Measurements from ENCODE around the gene RACGAP1. TPM values are rescaled to one million over a fixed set of nuclear protein-coding genes. Genes with fewer than 3 reads are reported as not detected.

Gene RACGAP1
- total RNA-seq, 1 experiment from 2014 or later = 112 TPM

DNA sequence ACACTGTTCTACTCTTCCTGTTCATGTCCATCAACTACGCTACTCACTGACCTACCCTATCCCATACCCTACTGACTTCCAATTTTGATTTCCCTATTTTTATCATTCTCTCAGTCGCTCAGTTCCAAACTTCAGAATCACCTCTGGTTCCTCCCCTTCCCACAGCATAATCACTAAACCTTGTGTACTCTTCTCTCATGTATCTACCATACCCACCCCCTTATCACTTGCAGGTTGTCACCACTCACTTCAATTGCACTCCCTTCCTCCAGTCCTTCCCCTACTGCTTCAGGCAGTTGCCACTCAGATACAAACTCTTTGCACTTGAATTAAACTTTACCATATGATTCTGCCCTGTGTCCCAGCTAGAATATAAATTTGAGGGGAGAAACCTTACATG, 6.3 kb downstream of the RACGAP1 start:
- Histone ChIP-seq H4K20me1 (ENCODE audit: insufficient read depth) (0 out of 2 replicates have a peak, but pooled peaks cover 6% of the 10 kb centered on the region), H3K36me3 (ENCODE audit: low read depth) (peaks cover 5% of the 10 kb centered on the region; the same call in 1 of the 2 replicates), H3K9me3 (ENCODE audit: insufficient read depth, low read depth) (no peaks in the 10 kb centered on the region), H3F3A (ENCODE audit: insufficient read depth, low read depth) (0 out of 2 replicates have a peak, but pooled peaks cover 12% of the 10 kb centered on the region), H2AFZ (no peak overlapping the region), H3K4me1 (replicated peaks; ENCODE audit: insufficient read depth) (peaks cover 4% of the 10 kb centered on the region), H3K4me2 (no peak overlapping the region), H3K27me3 (ENCODE audit: insufficient read depth, low read depth) (no peaks in the 10 kb centered on the region), H3K4me3 (no peak overlapping the region), H3K79me2 (ENCODE audit: low read depth) (peaks cover 83% of the 10 kb centered on the region), H3K27ac (no peak overlapping the region), H3K9me2 (ENCODE audit: insufficient read depth) (no peaks in the 10 kb centered on the region)
- ChIA-PET CTCF (no interaction called here), POLR2A (ENCODE audit: unreplicated experiment) (no interaction called here)
- no peak for DNase-seq
- intact Hi-C loops (cut with micrococcal nuclease; ENCODE audit: unreplicated experiment) = no loop called here
- no peak for TF ChIP-seq EZH2 (IDR thresholded peaks at IDR 0.05; ENCODE audit: low read depth)
- TF ChIP-seq, protein P1, sequence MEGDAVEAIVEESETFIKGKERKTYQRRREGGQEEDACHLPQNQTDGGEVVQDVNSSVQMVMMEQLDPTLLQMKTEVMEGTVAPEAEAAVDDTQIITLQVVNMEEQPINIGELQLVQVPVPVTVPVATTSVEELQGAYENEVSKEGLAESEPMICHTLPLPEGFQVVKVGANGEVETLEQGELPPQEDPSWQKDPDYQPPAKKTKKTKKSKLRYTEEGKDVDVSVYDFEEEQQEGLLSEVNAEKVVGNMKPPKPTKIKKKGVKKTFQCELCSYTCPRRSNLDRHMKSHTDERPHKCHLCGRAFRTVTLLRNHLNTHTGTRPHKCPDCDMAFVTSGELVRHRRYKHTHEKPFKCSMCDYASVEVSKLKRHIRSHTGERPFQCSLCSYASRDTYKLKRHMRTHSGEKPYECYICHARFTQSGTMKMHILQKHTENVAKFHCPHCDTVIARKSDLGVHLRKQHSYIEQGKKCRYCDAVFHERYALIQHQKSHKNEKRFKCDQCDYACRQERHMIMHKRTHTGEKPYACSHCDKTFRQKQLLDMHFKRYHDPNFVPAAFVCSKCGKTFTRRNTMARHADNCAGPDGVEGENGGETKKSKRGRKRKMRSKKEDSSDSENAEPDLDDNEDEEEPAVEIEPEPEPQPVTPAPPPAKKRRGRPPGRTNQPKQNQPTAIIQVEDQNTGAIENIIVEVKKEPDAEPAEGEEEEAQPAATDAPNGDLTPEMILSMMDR (conservative IDR thresholded peaks at IDR 0.05) = no peak
- no TSS peak for BruUV-seq (replicated peaks)

DNA sequence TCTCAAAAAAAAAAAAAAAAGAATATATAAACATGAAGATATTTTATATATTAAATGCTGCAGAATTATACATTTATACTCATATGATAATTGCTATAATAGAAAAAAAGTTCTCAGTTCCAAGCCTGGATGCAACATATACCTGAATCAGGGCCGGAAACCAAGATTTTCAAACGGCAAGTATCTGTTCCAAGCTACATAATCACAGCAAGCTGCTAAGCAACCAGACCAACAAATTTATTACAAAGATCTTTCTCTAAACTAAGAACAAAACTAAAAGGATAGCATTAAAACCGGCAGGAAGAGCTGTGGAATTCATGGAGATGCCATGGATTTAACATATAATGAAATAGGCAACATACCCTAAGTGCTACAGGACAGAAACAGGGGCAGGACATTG, 7.1 kb downstream of the RACGAP1 start:
- TF ChIP-seq, protein P1 (conservative IDR thresholded peaks at IDR 0.05) = no peak
- TF ChIP-seq EZH2 (IDR thresholded peaks at IDR 0.05; ENCODE audit: low read depth) = no peak
- DNase-seq = no peak
- Histone ChIP-seq H3K4me3 (no peak overlapping the region), H3F3A (ENCODE audit: insufficient read depth, low read depth) (0 out of 2 replicates have a peak, but pooled peaks cover 12% of the 10 kb centered on the region), H3K4me2 (no peak overlapping the region), H2AFZ (no peak overlapping the region), H4K20me1 (ENCODE audit: insufficient read depth) (0 out of 2 replicates have a peak, but pooled peaks cover 6% of the 10 kb centered on the region), H3K9me3 (ENCODE audit: insufficient read depth, low read depth) (no peaks in the 10 kb centered on the region), H3K9me2 (ENCODE audit: insufficient read depth) (no peaks in the 10 kb centered on the region), H3K27ac (no peak overlapping the region), H3K4me1 (replicated peaks; ENCODE audit: insufficient read depth) (no peaks in the 10 kb centered on the region; the same call in 1 of the 2 replicates), H3K36me3 (ENCODE audit: low read depth) (peaks cover 13% of the 10 kb centered on the region; the same call in 1 of the 2 replicates), H3K27me3 (ENCODE audit: insufficient read depth, low read depth) (no peaks in the 10 kb centered on the region), H3K79me2 (ENCODE audit: low read depth) (peaks cover 75% of the 10 kb centered on the region)
- no TSS peak for BruUV-seq (replicated peaks)
- intact Hi-C loops (cut with micrococcal nuclease; ENCODE audit: unreplicated experiment) = no loop called here
- ChIA-PET CTCF (interaction anchor here (0.6 kb wide), 1 partner anchor 118 kb away, joined by 5 read pairs; no protein-coding TSS in a partner anchor), POLR2A (ENCODE audit: unreplicated experiment) (interaction anchor here (0.7 kb wide), 1 partner anchor 12 kb away, joined by 12 read pairs; no protein-coding TSS in a partner anchor)

DNA sequence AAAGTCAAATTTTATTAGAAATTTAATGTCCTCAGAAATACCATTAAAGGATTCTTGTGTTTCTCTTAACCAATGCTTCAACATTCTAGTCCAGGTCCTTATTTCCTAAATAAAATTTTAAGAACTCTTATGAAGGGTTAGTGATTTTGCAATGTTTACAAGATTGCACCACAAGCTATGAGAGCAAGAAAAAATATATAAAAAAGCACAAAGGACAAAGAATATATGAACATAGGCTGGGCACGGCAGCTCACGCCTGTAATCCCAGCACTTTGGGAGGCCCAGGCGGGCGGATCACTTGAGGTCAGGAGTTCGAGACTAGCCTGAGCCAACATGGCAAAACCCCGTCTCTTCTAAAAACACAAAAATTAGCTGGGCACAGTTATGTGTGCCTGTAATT, 7.7 kb downstream of the RACGAP1 start:
- DNase-seq = no peak
- Histone ChIP-seq H2AFZ (no peak overlapping the region), H3K4me3 (no peak overlapping the region), H4K20me1 (ENCODE audit: insufficient read depth) (0 out of 2 replicates have a peak, but pooled peaks cover 6% of the 10 kb centered on the region), H3K79me2 (ENCODE audit: low read depth) (peaks cover 70% of the 10 kb centered on the region), H3K36me3 (ENCODE audit: low read depth) (peaks cover 9% of the 10 kb centered on the region; the same call in 1 of the 2 replicates), H3F3A (ENCODE audit: insufficient read depth, low read depth) (0 out of 2 replicates have a peak, but pooled peaks cover 10% of the 10 kb centered on the region), H3K27me3 (ENCODE audit: insufficient read depth, low read depth) (no peaks in the 10 kb centered on the region), H3K4me2 (no peak overlapping the region), H3K27ac (no peak overlapping the region), H3K9me3 (ENCODE audit: insufficient read depth, low read depth) (no peaks in the 10 kb centered on the region), H3K4me1 (replicated peaks; ENCODE audit: insufficient read depth) (no peaks in the 10 kb centered on the region), H3K9me2 (ENCODE audit: insufficient read depth) (no peaks in the 10 kb centered on the region)
- TF ChIP-seq EZH2 (IDR thresholded peaks at IDR 0.05; ENCODE audit: low read depth) = no peak
- TF ChIP-seq, protein P1 (conservative IDR thresholded peaks at IDR 0.05) = no peak
- intact Hi-C loops (cut with micrococcal nuclease; ENCODE audit: unreplicated experiment) = no loop called here
- CTCF ChIA-PET = no interaction called here
- POLR2A ChIA-PET (ENCODE audit: unreplicated experiment) = no interaction called here
- no TSS peak for BruUV-seq (replicated peaks)

Data from PC-9 (cell line).